ENCODE results near the gene CKAP2. TPM values are rescaled to one million over a fixed set of nuclear protein-coding genes. Genes with fewer than 3 reads are reported as not detected.

Gene CKAP2
- total RNA-seq, 1 experiment from 2014 or later, result 80.2 TPM

- intact Hi-C loops (cut with micrococcal nuclease), result loop anchor here (5.0 to 10.0 kb wide), 3 partner anchors 298 to 650 kb away; partner anchors contain the start of genes ALG11, ATP7B, DHRS12 and NEK3
- H3K79me2 ChIP-seq (ENCODE audit: insufficient read depth, low read length), result peaks cover 46% of the 10 kb centered on the region
- H2AFZ ChIP-seq (ENCODE audit: low read depth, low read length, poor library complexity, severe bottlenecking), result no peak overlapping the region
- POLR2A ChIA-PET, result no interaction called here
- no peak for DNase-seq (ENCODE audit: low read depth, low spot score)
- H3K4me2 ChIP-seq (ENCODE audit: low read length), result no peak overlapping the region
- no peaks in the 10 kb centered on the region for H4K20me1 ChIP-seq (ENCODE audit: insufficient read depth)
- RAD21 ChIA-PET (ENCODE audit: low non-redundant PET in 1 of 2, low total read pairs in 2 of 2, uncharacterized antibody in 2 of 2, unreplicated experiment in 2 of 2), result no interaction called here
- no peaks in the 10 kb centered on the region for H3K27me3 ChIP-seq (ENCODE audit: insufficient read depth, low read length)
- CTCF ChIA-PET, result no interaction called here
- peaks cover 27 to 44% of the 10 kb centered on the region in 2 experiments for H3K4me1 ChIP-seq (ENCODE audit: control insufficient read depth in 1 of 2, insufficient read depth in 2 of 2, low read length in 2 of 2)
- no peak overlapping the region for H3K27ac ChIP-seq (ENCODE audit: low read depth, low read length)
- no peak overlapping the region for H3K4me3 ChIP-seq (replicated peaks in 1 of 2; ENCODE audit: low read depth in 1 of 2, low read length in 2 of 2)
- no peak overlapping the region for H3K9ac ChIP-seq (ENCODE audit: low read length)
- no peaks in the 10 kb centered on the region for H3K9me3 ChIP-seq (ENCODE audit: control insufficient read depth in 1 of 2, insufficient read depth in 1 of 2, low read depth in 1 of 2, low read length in 2 of 2)
- peaks cover 4 to 9% of the 10 kb centered on the region in 2 experiments; a peak in 3 of 4 replicates for H3K36me3 ChIP-seq (ENCODE audit: control insufficient read depth in 1 of 2, insufficient read depth in 2 of 2, low read length in 2 of 2)
- no TSS peak for BruUV-seq (replicated peaks)
- no peak for ATAC-seq
- no peaks in the 10 kb centered on the region for H3K9me2 ChIP-seq (ENCODE audit: insufficient read depth)
- no peak for TF ChIP-seq ELF1 (IDR thresholded peaks at IDR 0.05; ENCODE audit: borderline replicate concordance, low read depth)
Measured at GRCh38 chr13:52452470-52452869, 2.8 kb upstream of the CKAP2 start.

- ATAC-seq, result no peak
- H3K4me2 ChIP-seq (ENCODE audit: low read length), result peak overlapping the region; percentile 99
- CTCF ChIA-PET, result no interaction called here
- peaks cover 13 to 32% of the 10 kb centered on the region in 2 experiments for H3K4me1 ChIP-seq (ENCODE audit: control insufficient read depth in 1 of 2, insufficient read depth in 2 of 2, low read length in 2 of 2)
- peak overlapping the region; percentile 93 for H3K27ac ChIP-seq (ENCODE audit: low read depth, low read length)
- no peaks in the 10 kb centered on the region for H4K20me1 ChIP-seq (ENCODE audit: insufficient read depth)
- RAD21 ChIA-PET (ENCODE audit: low non-redundant PET in 1 of 2, low total read pairs in 2 of 2, uncharacterized antibody in 2 of 2, unreplicated experiment in 2 of 2), result no interaction called here
- peaks cover 46% of the 10 kb centered on the region for H3K79me2 ChIP-seq (ENCODE audit: insufficient read depth, low read length)
- H3K36me3 ChIP-seq (ENCODE audit: control insufficient read depth in 1 of 2, insufficient read depth in 2 of 2, low read length in 2 of 2), result peaks cover 9 to 13% of the 10 kb centered on the region in 2 experiments; a peak in 3 of 4 replicates
- H3K9me3 ChIP-seq (ENCODE audit: control insufficient read depth in 1 of 2, insufficient read depth in 1 of 2, low read depth in 1 of 2, low read length in 2 of 2), result no peaks in the 10 kb centered on the region
- intact Hi-C loops (cut with micrococcal nuclease), result loop anchor here (2.0 to 10.0 kb wide), 4 partner anchors 106 to 652 kb away; partner anchors contain the start of genes ALG11, ATP7B, DHRS12 and NEK3
- peak overlapping the region; percentile 89 for H3K9ac ChIP-seq (ENCODE audit: low read length)
- POLR2A ChIA-PET, result no interaction called here
- DNase-seq (ENCODE audit: low read depth, low spot score), result no peak
- peak overlapping the region; percentile 73 to 85 for H3K4me3 ChIP-seq (replicated peaks in 1 of 2; ENCODE audit: low read depth in 1 of 2, low read length in 2 of 2)
- no peak for TF ChIP-seq CEBPB (IDR thresholded peaks at IDR 0.05; ENCODE audit: low read depth)
- TF ChIP-seq ZBTB33 (IDR thresholded peaks at IDR 0.05; ENCODE audit: extremely low read depth, insufficient replicate concordance, low read length), result no peak
- TF ChIP-seq ZNF274 (IDR thresholded peaks at IDR 0.05; ENCODE audit: low read depth, low read length), result no peak
- no peak for TF ChIP-seq ELF1 (IDR thresholded peaks at IDR 0.05; ENCODE audit: borderline replicate concordance, low read depth)
- TF ChIP-seq FOSL1 (IDR thresholded peaks at IDR 0.05; ENCODE audit: low read depth), result no peak
- TF ChIP-seq ZFX (IDR thresholded peaks at IDR 0.05), result no peak
- TF ChIP-seq REST (IDR thresholded peaks at IDR 0.05; ENCODE audit: low read depth), result no peak
- TF ChIP-seq CTCF (IDR thresholded peaks at IDR 0.05 in 2 of 3, conservative IDR thresholded peaks at IDR 0.05 in 1 of 3; ENCODE audit: borderline replicate concordance in 1 of 3, insufficient read depth in 1 of 3, low read depth in 2 of 3, low read length in 2 of 3), result no peak
- H3K9me2 ChIP-seq (ENCODE audit: insufficient read depth), result no peaks in the 10 kb centered on the region
- BruUV-seq (replicated peaks), result no TSS peak
- H3K27me3 ChIP-seq (ENCODE audit: insufficient read depth, low read length), result no peaks in the 10 kb centered on the region
- peak overlapping the region; percentile 90 for H2AFZ ChIP-seq (ENCODE audit: low read depth, low read length, poor library complexity, severe bottlenecking)
Measured at GRCh38 chr13:52454459-52454819, 839 bp upstream of the CKAP2 start.
